A549 (cell line): ENCODE measurements around the gene IPO9.

Experiments
- BHLHE40 ChIP-seq: IDR thresholded peaks from 2 replicates; pipeline ENCODE4 v1.6.1; 2012; ENCODE audit warnings: low read depth, low read length, inconsistent platforms
- CTCF ChIP-seq: fragments of >200 bp; sonication (Bioruptor Twin); formaldehyde crosslinking; IDR thresholded peaks from 3 replicates; pipeline ENCODE4 v1.5.1; 2016
- RAD21 ChIP-seq, 2 experiments: fragments of >200 bp in 1 of 2; sonication (Bioruptor Twin) in 1 of 2; formaldehyde crosslinking in 1 of 2; IDR thresholded peaks in 1 of 2; conservative IDR thresholded peaks in 1 of 2; 2 replicates in 1 of 2; 3 replicates in 1 of 2; pipeline ENCODE4 v1.6.1; 2012 to 2018; ENCODE audit warnings: inconsistent platforms in 1 of 2
- REST ChIP-seq: fragments of 200-600 bp; sonication (generic); IDR thresholded peaks from 2 replicates; pipeline ENCODE4 v1.6.1; 2016; ENCODE audit warnings: antibody characterized with exemption, mild to moderate bottlenecking, moderate library complexity

- TF ChIP-seq REST, result no peak
- TF ChIP-seq CTCF, result no peak
- no peak for TF ChIP-seq RAD21 (conservative IDR thresholded peaks at IDR 0.05 in 1 of 2, IDR thresholded peaks at IDR 0.05 in 1 of 2)
- no peak for TF ChIP-seq BHLHE40
Measured at GRCh38 chr1:201885531-201886075, 56.6 kb downstream of the IPO9 start.
